ENCODE results near the gene SCAF1.

DNA sequence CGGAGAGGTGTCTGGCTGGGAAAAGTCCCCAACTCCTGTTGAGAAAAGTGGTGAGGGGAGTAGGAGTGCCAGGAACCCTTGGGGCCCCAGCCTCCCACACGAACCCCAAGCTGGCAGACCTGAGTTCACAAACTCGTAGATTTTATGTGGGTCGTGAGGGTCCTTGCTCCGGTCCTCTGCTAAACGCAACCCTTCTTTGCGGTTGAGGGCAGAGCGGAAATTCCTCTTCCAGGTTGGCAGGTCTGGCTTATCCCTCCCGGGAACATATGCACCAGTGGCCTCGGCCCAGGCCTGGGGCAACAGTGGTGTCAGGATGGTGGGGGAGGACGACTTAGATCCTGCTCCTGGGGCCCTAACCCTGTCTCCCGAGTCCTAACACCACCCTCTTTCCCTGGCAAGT lies 21.2 kb downstream of the SCAF1 start:
- TF ChIP-seq POLR2AphosphoS5 (IDR thresholded peaks at IDR 0.05; ENCODE audit: low read depth, low read length) (no peak), POLR2A (IDR thresholded peaks at IDR 0.05; ENCODE audit: low read depth, low read length) (no peak), TAF1 (IDR thresholded peaks at IDR 0.05; ENCODE audit: borderline replicate concordance, low read depth, low read length) (no peak)

Measured in GM12892 (cell line).